ENCODE results near the gene NBAS. TPM values are rescaled to one million over a fixed set of nuclear protein-coding genes. Genes with fewer than 3 reads are reported as not detected.
A peak's percentile ranks its signal among the peaks of the same experiment; 100 is the strongest.

Gene NBAS
- total and polyA plus RNA-seq, 2 of the 13 experiments (the other 11 are each of a cell fraction or from before 2014, with no cell fraction given), result 33.6 to 58.7 TPM

- WGBS (ENCODE audit: low lambda C conversion rate), result 97% methylated on average over 3 of the region's 3 CpGs
- no peak for FAIRE-seq
Measured at GRCh38 chr2:15223887-15224286, 337.2 kb downstream of the NBAS start.

GRCh38 chr2:15222856-15223255, 338.3 kb downstream of the NBAS start:
- no peak overlapping the region for H3K27ac ChIP-seq (ENCODE audit: extremely low read length, insufficient read depth, low read length)
- H3K9me3 ChIP-seq (ENCODE audit: low read length), result no peaks in the 10 kb centered on the region
- no peaks in the 10 kb centered on the region for H4K20me1 ChIP-seq (ENCODE audit: insufficient read depth, low read length)
- H3K36me3 ChIP-seq (replicated peaks in 1 of 2; ENCODE audit: control insufficient read depth in 1 of 2, insufficient read depth in 2 of 2, low read length in 2 of 2), result peaks cover 5 to 9% of the 10 kb centered on the region in 2 experiments
- no peaks in the 10 kb centered on the region for H3K79me2 ChIP-seq (ENCODE audit: insufficient read depth, low read length)
- ChIA-PET POLR2A (no interaction called here), CTCF (ENCODE audit: low intra/inter-chr PET ratio, low total read pairs) (no interaction called here)
- no peak overlapping the region for H2AFZ ChIP-seq (ENCODE audit: low read length)
- H3K4me1 ChIP-seq (ENCODE audit: insufficient read depth, low read length), result no peaks in the 10 kb centered on the region
- H3K4me2 ChIP-seq (ENCODE audit: low read depth, low read length), result no peak overlapping the region
- H3K27me3 ChIP-seq (ENCODE audit: control insufficient read depth in 1 of 2, insufficient read depth in 2 of 2, low read length in 2 of 2), result no peaks in the 10 kb centered on the region
- intact Hi-C loops (cut with micrococcal nuclease; ENCODE audit: unreplicated experiment) (no loop called here), in situ Hi-C loops (cut with HindIII; ENCODE audit: extremely low pct_ligation_motif_present, low pct_unique_long_range_greater_than_20kb) (no loop called here)
- H3K4me3 ChIP-seq (replicated peaks in 1 of 3; ENCODE audit: insufficient read depth in 1 of 3, low read depth in 2 of 3, low read length in 3 of 3), result no peak overlapping the region
- DNase-seq (ENCODE audit: low spot score) (no peak), FAIRE-seq (no peak), ATAC-seq (no peak)
- no peak overlapping the region for H3K9ac ChIP-seq (ENCODE audit: insufficient read depth, low read depth, low read length)
- no TSS peak for BruUV-seq (replicated peaks)
- 97% methylated on average over 3 of the region's 3 CpGs for WGBS (ENCODE audit: low lambda C conversion rate)
- no peak for TF ChIP-seq ZNF597 (CRISPR knock-in tag; IDR thresholded peaks at IDR 0.05)
- TF ChIP-seq RARG (CRISPR knock-in tag; IDR thresholded peaks at IDR 0.05; ENCODE audit: low read depth), result no peak
- no peak for TF ChIP-seq ARID5B (CRISPR knock-in tag; IDR thresholded peaks at IDR 0.05)
- no peak for TF ChIP-seq SKIL (CRISPR knock-in tag; IDR thresholded peaks at IDR 0.05; ENCODE audit: borderline replicate concordance)
- no peak for TF ChIP-seq IRF9 (CRISPR knock-in tag; IDR thresholded peaks at IDR 0.05; ENCODE audit: borderline replicate concordance)
- no peak for TF ChIP-seq ZNF367 (CRISPR knock-in tag; IDR thresholded peaks at IDR 0.05; ENCODE audit: borderline replicate concordance)
- TF ChIP-seq ZNF7 (CRISPR knock-in tag; IDR thresholded peaks at IDR 0.05), result no peak
- no peak for TF ChIP-seq ATM (IDR thresholded peaks at IDR 0.05; ENCODE audit: borderline replicate concordance)
- no peak for TF ChIP-seq MED13 (CRISPR knock-in tag; IDR thresholded peaks at IDR 0.05)
- no peak for TF ChIP-seq BCL6 (CRISPR knock-in tag; IDR thresholded peaks at IDR 0.05)

More at GRCh38 chr2:15223887-15224286, 337.2 kb downstream of the NBAS start:
- Histone ChIP-seq H3K9ac (ENCODE audit: insufficient read depth, low read depth, low read length) (no peak overlapping the region), H3K36me3 (replicated peaks in 1 of 2; ENCODE audit: control insufficient read depth in 1 of 2, insufficient read depth in 2 of 2, low read length in 2 of 2) (peaks cover 2 to 8% of the 10 kb centered on the region in 2 experiments; a peak in 3 of 5 replicates), H3K4me1 (ENCODE audit: insufficient read depth, low read length) (no peaks in the 10 kb centered on the region), H2AFZ (ENCODE audit: low read length) (no peak overlapping the region), H3K4me3 (replicated peaks in 1 of 3; ENCODE audit: insufficient read depth in 1 of 3, low read depth in 2 of 3, low read length in 3 of 3) (no peak overlapping the region), H3K27ac (ENCODE audit: extremely low read length, insufficient read depth, low read length) (no peak overlapping the region), H3K27me3 (ENCODE audit: control insufficient read depth in 1 of 2, insufficient read depth in 2 of 2, low read length in 2 of 2) (no peaks in the 10 kb centered on the region), H4K20me1 (ENCODE audit: insufficient read depth, low read length) (no peaks in the 10 kb centered on the region), H3K4me2 (ENCODE audit: low read depth, low read length) (no peak overlapping the region), H3K79me2 (ENCODE audit: insufficient read depth, low read length) (no peaks in the 10 kb centered on the region), H3K9me3 (ENCODE audit: low read length) (no peaks in the 10 kb centered on the region)
- in situ Hi-C loops (cut with HindIII; ENCODE audit: extremely low pct_ligation_motif_present, low pct_unique_long_range_greater_than_20kb) (no loop called here), intact Hi-C loops (cut with micrococcal nuclease; ENCODE audit: unreplicated experiment) (no loop called here)
- no peak for DNase-seq (ENCODE audit: low spot score)
- ChIA-PET POLR2A (no interaction called here), CTCF (ENCODE audit: low intra/inter-chr PET ratio, low total read pairs) (no interaction called here)
- ATAC-seq, result no peak
- TF ChIP-seq CEBPG (CRISPR knock-in tag; IDR thresholded peaks at IDR 0.05), result no peak
- 0 out of 4 replicates have a peak, but pooled peaks of 1 of the 2 experiments have one; percentile 29 for TF ChIP-seq MAFK (conservative IDR thresholded peaks at IDR 0.05 in 1 of 2, IDR thresholded peaks at IDR 0.05 in 1 of 2; ENCODE audit: low read length in 2 of 2)
- no TSS peak for BruUV-seq (replicated peaks)

All from HepG2 (cell line).